ENCODE data around the gene SLC36A4.

Gene SLC36A4

DNA sequence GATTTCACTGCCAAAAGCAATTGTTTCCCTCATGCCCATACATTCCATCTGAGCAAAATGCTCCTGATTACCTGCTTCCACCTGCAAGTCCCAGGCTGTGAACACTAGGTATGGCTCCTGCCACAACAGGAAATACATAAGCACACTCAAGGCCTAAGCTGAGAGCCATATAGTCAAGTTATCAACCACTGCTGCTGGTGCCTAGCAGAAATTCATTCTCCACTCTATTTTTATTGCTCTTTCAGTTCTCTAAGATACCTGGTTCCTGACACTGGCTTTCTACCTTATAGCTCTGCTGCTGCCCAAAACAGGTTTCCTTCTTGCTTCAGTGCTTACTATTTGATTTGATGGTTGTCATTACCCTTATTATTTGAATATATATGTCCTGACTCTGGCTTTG, 31.6 kb downstream of the SLC36A4 start:
- Histone ChIP-seq H3K9ac (ENCODE audit: low read depth in 1 of 2, low read length in 2 of 2) (no peak overlapping the region), H3K36me3 (ENCODE audit: control insufficient read depth in 1 of 2, insufficient read depth in 2 of 2, low read length in 2 of 2) (no peaks in the 10 kb centered on the region), H3K27ac (ENCODE audit: low read depth, low read length) (no peak overlapping the region), H3K9me3 (ENCODE audit: control insufficient read depth in 1 of 2, low read length in 2 of 2) (no peaks in the 10 kb centered on the region), H3K27me3 (ENCODE audit: control insufficient read depth in 1 of 2, insufficient read depth in 2 of 2, low read length in 2 of 2) (no peaks in the 10 kb centered on the region), H3K4me3 (ENCODE audit: low read depth in 1 of 2, low read length in 2 of 2) (no peak overlapping the region), H3K4me1 (ENCODE audit: control insufficient read depth in 1 of 2, insufficient read depth in 2 of 2, low read length in 2 of 2) (no peaks in the 10 kb centered on the region)

DNA sequence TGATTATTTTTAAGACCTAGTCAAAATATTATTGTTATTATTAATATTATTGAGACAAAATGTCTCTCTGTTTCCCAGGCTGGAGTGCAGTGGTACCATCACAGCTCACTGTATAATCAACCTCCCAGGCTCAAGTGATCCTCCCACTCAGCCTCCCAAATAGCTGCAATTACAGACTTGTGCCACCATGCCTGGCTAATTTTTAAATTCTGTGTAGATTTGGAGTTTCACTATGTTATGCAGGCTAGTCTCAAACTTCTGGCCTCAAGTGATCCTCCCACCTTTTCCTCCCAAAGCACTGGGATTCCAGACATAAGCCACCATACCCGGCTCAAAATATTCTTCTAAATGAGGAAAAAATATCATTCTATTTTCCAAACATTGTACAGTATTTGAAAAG, 37.0 kb downstream of the SLC36A4 start:
- no peaks in the 10 kb centered on the region for H3K27me3 ChIP-seq (ENCODE audit: control insufficient read depth in 1 of 2, insufficient read depth in 2 of 2, low read length in 2 of 2)
- no peak overlapping the region for H3K9ac ChIP-seq (ENCODE audit: low read depth in 1 of 2, low read length in 2 of 2)
- no peak overlapping the region for H3K4me3 ChIP-seq (ENCODE audit: low read depth in 1 of 2, low read length in 2 of 2)
- H3K9me3 ChIP-seq (ENCODE audit: control insufficient read depth in 1 of 2, low read length in 2 of 2) = no peaks in the 10 kb centered on the region
- no peaks in the 10 kb centered on the region for H3K4me1 ChIP-seq (ENCODE audit: control insufficient read depth in 1 of 2, insufficient read depth in 2 of 2, low read length in 2 of 2)
- H3K27ac ChIP-seq (ENCODE audit: low read depth, low read length) = no peak overlapping the region
- H3K36me3 ChIP-seq (ENCODE audit: control insufficient read depth in 1 of 2, insufficient read depth in 2 of 2, low read length in 2 of 2) = no peaks in the 10 kb centered on the region

DNA sequence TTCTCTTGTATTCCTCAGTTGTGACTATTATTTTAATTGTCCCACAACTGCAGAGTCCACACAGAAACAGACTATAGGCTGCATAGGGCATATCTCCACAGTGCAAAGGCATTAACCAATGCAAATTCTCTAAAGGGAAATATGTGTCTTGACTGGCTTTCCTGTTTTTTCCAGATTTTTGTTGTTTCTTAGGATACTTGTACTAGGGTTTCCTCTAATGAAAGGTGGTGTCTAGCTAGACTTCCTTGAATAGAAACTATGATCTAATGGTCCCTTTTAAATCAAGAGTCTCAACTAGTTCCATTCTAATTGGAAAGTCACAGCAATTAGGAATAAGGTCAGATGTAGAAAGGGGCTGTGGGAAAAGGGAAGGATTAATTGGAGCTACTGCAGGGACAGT, 37.6 kb downstream of the SLC36A4 start:
- no peaks in the 10 kb centered on the region for H3K9me3 ChIP-seq (ENCODE audit: control insufficient read depth in 1 of 2, low read length in 2 of 2)
- H3K27ac ChIP-seq (ENCODE audit: low read depth, low read length) = no peak overlapping the region
- no peaks in the 10 kb centered on the region for H3K36me3 ChIP-seq (ENCODE audit: control insufficient read depth in 1 of 2, insufficient read depth in 2 of 2, low read length in 2 of 2)

DNA sequence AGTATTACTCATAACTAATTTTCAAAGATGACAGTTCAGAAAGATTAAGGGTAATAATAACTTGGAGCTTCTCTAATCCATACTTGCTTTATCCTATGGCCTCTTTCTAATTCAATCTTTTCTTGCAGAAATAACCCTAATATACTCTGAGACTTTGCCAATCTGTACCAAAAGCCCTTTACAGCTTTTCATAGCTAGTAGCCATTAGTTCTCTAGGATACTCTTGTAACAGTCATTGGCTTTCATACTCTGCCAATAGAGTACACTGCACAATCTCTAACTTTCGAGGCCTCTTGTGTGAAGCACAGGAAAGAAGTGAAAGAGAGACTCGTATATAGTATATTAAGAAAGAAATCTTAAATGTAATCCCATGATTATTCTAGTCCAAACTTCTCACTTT, 38.1 kb downstream of the SLC36A4 start:
- no peaks in the 10 kb centered on the region for H3K27me3 ChIP-seq (ENCODE audit: control insufficient read depth in 1 of 2, insufficient read depth in 2 of 2, low read length in 2 of 2)
- no peak overlapping the region for H3K27ac ChIP-seq (ENCODE audit: low read depth, low read length)
- H3K36me3 ChIP-seq (ENCODE audit: control insufficient read depth in 1 of 2, insufficient read depth in 2 of 2, low read length in 2 of 2) = no peaks in the 10 kb centered on the region
- no peaks in the 10 kb centered on the region for H3K9me3 ChIP-seq (ENCODE audit: control insufficient read depth in 1 of 2, low read length in 2 of 2)
- H3K4me3 ChIP-seq (ENCODE audit: low read depth in 1 of 2, low read length in 2 of 2) = no peak overlapping the region
- no peak overlapping the region for H3K9ac ChIP-seq (ENCODE audit: low read depth in 1 of 2, low read length in 2 of 2)
- H3K4me1 ChIP-seq (ENCODE audit: control insufficient read depth in 1 of 2, insufficient read depth in 2 of 2, low read length in 2 of 2) = no peaks in the 10 kb centered on the region

More for the DNA sequence above, 37.6 kb downstream of the SLC36A4 start:
- Histone ChIP-seq H3K27me3 (ENCODE audit: control insufficient read depth in 1 of 2, insufficient read depth in 2 of 2, low read length in 2 of 2) (no peaks in the 10 kb centered on the region), H3K4me1 (ENCODE audit: control insufficient read depth in 1 of 2, insufficient read depth in 2 of 2, low read length in 2 of 2) (no peaks in the 10 kb centered on the region), H3K9ac (ENCODE audit: low read depth in 1 of 2, low read length in 2 of 2) (no peak overlapping the region), H3K4me3 (ENCODE audit: low read depth in 1 of 2, low read length in 2 of 2) (no peak overlapping the region)

DNA sequence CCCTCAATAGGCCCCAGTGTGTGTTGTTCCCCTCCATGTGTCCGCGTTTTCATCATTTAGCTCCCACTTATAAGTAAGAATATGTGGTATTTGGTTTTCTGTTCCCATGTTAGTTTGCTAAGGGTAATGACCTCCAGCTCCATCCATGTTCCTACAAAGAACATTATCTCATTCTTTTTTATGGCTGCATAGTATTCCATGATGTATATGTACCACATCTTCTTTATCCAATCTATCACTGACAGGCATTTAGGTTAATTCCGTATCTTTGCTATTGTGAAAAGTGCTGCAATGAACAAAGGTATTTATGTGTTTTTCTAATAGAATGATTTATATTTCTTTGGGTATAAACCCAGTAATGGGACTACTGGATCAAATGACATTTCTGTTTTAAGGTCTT, 42.1 kb downstream of the SLC36A4 start:
- no peaks in the 10 kb centered on the region for H3K4me1 ChIP-seq (ENCODE audit: control insufficient read depth in 1 of 2, insufficient read depth in 2 of 2, low read length in 2 of 2)
- no peak overlapping the region for H3K27ac ChIP-seq (ENCODE audit: low read depth, low read length)
- no peak overlapping the region for H3K4me3 ChIP-seq (ENCODE audit: low read depth in 1 of 2, low read length in 2 of 2)
- no peaks in the 10 kb centered on the region for H3K36me3 ChIP-seq (ENCODE audit: control insufficient read depth in 1 of 2, insufficient read depth in 2 of 2, low read length in 2 of 2)
- no peaks in the 10 kb centered on the region for H3K9me3 ChIP-seq (ENCODE audit: control insufficient read depth in 1 of 2, low read length in 2 of 2)
- H3K9ac ChIP-seq (ENCODE audit: low read depth in 1 of 2, low read length in 2 of 2) = no peak overlapping the region
- no peaks in the 10 kb centered on the region for H3K27me3 ChIP-seq (ENCODE audit: control insufficient read depth in 1 of 2, insufficient read depth in 2 of 2, low read length in 2 of 2)

DNA sequence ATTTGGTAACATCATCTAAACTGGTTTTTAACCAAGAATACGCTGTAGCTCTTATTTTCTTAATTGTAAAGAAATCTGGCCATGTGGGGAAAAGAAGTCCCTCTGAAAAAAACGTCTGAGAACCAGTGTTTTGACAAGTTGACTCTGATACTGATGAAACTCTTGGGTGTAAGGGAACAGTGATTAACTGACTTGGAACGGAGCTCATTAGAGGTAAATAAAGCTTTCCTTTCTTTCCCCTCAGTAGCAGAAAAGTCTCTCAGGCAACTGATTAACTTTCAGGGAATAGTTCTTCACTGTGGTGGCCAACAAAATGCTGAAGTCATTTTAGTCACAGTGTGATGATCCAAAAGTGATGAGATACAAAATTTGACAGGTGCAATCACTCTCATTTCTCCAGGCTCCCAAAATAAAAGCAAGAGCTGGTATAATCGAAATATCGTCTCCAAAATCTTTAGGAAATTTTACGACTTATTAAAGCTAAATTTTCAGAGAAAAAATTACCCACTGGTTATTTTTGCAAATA, 52.3 kb downstream of the SLC36A4 start:
- H3K9ac ChIP-seq (ENCODE audit: low read depth in 1 of 2, low read length in 2 of 2) = no peak overlapping the region
- H3K36me3 ChIP-seq (ENCODE audit: control insufficient read depth in 1 of 2, insufficient read depth in 2 of 2, low read length in 2 of 2) = no peaks in the 10 kb centered on the region
- H3K27me3 ChIP-seq (ENCODE audit: control insufficient read depth in 1 of 2, insufficient read depth in 2 of 2, low read length in 2 of 2) = no peaks in the 10 kb centered on the region
- no peaks in the 10 kb centered on the region for H3K9me3 ChIP-seq (ENCODE audit: control insufficient read depth in 1 of 2, low read length in 2 of 2)
- H3K4me1 ChIP-seq (ENCODE audit: control insufficient read depth in 1 of 2, insufficient read depth in 2 of 2, low read length in 2 of 2) = no peaks in the 10 kb centered on the region
- no peak overlapping the region for H3K4me3 ChIP-seq (ENCODE audit: low read depth in 1 of 2, low read length in 2 of 2)
- no peak overlapping the region for H3K27ac ChIP-seq (ENCODE audit: low read depth, low read length)

DNA sequence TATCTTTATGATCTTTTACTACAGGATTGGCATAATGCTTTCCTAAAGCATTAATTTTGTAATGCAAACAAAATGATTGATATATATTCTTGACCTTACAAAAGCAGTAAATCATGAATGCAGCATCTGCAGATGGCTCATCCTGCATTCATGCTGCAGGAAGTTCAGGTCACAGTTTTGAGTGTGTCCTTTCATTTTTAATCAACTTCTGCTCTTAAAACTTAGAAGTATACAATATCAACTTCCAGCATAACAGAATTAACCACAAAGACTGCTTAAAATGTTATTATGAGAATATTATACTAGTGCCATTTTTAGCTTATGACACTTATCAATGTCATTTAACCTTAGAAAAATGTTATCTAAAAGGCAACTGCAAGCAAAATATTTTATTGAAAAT, 54.0 kb downstream of the SLC36A4 start:
- H3K27ac ChIP-seq (ENCODE audit: low read depth, low read length) = no peak overlapping the region
- H3K9ac ChIP-seq (ENCODE audit: low read depth in 1 of 2, low read length in 2 of 2) = no peak overlapping the region
- H3K4me3 ChIP-seq (ENCODE audit: low read depth in 1 of 2, low read length in 2 of 2) = no peak overlapping the region
- no peaks in the 10 kb centered on the region for H3K4me1 ChIP-seq (ENCODE audit: control insufficient read depth in 1 of 2, insufficient read depth in 2 of 2, low read length in 2 of 2)
- no peaks in the 10 kb centered on the region for H3K27me3 ChIP-seq (ENCODE audit: control insufficient read depth in 1 of 2, insufficient read depth in 2 of 2, low read length in 2 of 2)
- no peaks in the 10 kb centered on the region for H3K36me3 ChIP-seq (ENCODE audit: control insufficient read depth in 1 of 2, insufficient read depth in 2 of 2, low read length in 2 of 2)
- H3K9me3 ChIP-seq (ENCODE audit: control insufficient read depth in 1 of 2, low read length in 2 of 2) = no peaks in the 10 kb centered on the region

DNA sequence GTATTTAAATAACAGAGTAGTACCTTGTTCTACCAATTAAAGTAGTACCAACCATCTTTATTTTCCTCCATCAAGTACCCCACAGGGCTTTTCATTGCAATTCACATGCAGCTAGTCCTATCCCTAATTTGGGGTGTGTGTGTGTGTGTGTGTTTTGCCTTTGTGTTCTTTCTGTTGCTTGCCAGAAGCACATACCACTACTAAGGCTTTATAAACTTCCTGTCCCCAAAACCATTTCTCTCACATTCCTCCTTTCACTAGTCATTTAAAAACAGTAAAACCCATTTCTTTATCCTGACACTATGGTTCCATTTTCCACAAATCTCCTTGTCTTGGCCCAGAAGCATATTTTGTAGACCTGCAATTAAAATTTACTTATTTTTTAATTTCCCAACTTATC, 54.6 kb downstream of the SLC36A4 start:
- Histone ChIP-seq H3K9ac (ENCODE audit: low read depth in 1 of 2, low read length in 2 of 2) (no peak overlapping the region), H3K27ac (ENCODE audit: low read depth, low read length) (no peak overlapping the region), H3K4me3 (ENCODE audit: low read depth in 1 of 2, low read length in 2 of 2) (no peak overlapping the region), H3K36me3 (ENCODE audit: control insufficient read depth in 1 of 2, insufficient read depth in 2 of 2, low read length in 2 of 2) (no peaks in the 10 kb centered on the region), H3K9me3 (ENCODE audit: control insufficient read depth in 1 of 2, low read length in 2 of 2) (no peaks in the 10 kb centered on the region), H3K27me3 (ENCODE audit: control insufficient read depth in 1 of 2, insufficient read depth in 2 of 2, low read length in 2 of 2) (no peaks in the 10 kb centered on the region), H3K4me1 (ENCODE audit: control insufficient read depth in 1 of 2, insufficient read depth in 2 of 2, low read length in 2 of 2) (no peaks in the 10 kb centered on the region)

DNA sequence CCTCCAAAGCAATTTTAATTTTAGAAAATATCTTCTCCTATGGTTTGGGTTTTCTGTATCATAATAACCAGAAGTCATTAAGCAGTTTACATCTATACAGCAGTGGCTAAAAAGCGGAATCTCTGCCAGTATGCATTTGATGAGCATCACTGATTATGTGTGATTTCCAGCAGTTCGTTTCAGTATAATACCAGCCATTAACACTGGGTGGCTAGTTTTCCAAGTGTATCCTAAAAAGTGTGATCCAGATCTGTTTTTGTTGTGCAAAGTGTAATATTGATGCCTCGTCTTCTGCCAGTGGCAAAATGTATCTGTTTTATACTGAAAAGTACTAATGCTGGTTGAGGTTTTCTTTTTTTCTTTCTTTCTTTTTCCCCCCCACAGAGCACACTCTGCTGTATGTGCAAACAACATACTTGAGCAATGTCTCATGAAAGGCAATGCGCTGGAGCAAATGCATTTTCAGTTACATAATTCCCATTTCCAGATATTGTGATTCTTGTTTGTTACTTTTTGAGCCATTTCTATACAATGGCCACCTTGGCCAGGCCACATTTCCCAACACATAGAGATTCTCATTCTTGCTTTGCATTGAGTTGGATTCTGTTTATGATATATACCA, 64.2 kb downstream of the SLC36A4 start:
- H3K27ac ChIP-seq (ENCODE audit: low read depth, low read length) = no peak overlapping the region
- H3K9ac ChIP-seq (ENCODE audit: low read depth in 1 of 2, low read length in 2 of 2) = no peak overlapping the region
- no peaks in the 10 kb centered on the region for H3K36me3 ChIP-seq (ENCODE audit: control insufficient read depth in 1 of 2, insufficient read depth in 2 of 2, low read length in 2 of 2)
- no peaks in the 10 kb centered on the region for H3K9me3 ChIP-seq (ENCODE audit: control insufficient read depth in 1 of 2, low read length in 2 of 2)
- H3K4me1 ChIP-seq (ENCODE audit: control insufficient read depth in 1 of 2, insufficient read depth in 2 of 2, low read length in 2 of 2) = no peaks in the 10 kb centered on the region
- H3K27me3 ChIP-seq (ENCODE audit: control insufficient read depth in 1 of 2, insufficient read depth in 2 of 2, low read length in 2 of 2) = no peaks in the 10 kb centered on the region
- H3K4me3 ChIP-seq (ENCODE audit: low read depth in 1 of 2, low read length in 2 of 2) = no peak overlapping the region

DNA sequence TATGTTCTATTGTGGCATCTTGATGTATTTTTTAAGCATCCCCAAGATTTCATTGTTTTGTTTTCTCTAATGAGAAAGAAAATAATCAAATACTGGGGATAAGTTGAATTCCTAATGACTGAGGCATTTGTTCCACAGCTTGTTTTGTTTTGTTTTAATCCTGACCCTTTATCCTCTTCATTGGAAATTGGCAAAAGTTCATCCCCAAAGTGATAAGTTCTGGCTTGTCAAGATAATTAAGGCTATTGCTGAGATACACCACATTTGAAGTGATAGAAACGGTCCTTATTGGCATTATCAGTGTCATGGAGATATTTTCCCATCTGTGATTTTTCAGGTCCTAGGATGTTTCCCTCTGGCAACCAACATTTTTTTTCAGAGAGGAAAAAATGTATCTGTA, 65.0 kb downstream of the SLC36A4 start:
- Histone ChIP-seq H3K27me3 (ENCODE audit: control insufficient read depth in 1 of 2, insufficient read depth in 2 of 2, low read length in 2 of 2) (no peaks in the 10 kb centered on the region), H3K36me3 (ENCODE audit: control insufficient read depth in 1 of 2, insufficient read depth in 2 of 2, low read length in 2 of 2) (no peaks in the 10 kb centered on the region), H3K27ac (ENCODE audit: low read depth, low read length) (no peak overlapping the region), H3K9ac (ENCODE audit: low read depth in 1 of 2, low read length in 2 of 2) (no peak overlapping the region), H3K9me3 (ENCODE audit: control insufficient read depth in 1 of 2, low read length in 2 of 2) (no peaks in the 10 kb centered on the region), H3K4me3 (ENCODE audit: low read depth in 1 of 2, low read length in 2 of 2) (no peak overlapping the region), H3K4me1 (ENCODE audit: control insufficient read depth in 1 of 2, insufficient read depth in 2 of 2, low read length in 2 of 2) (no peaks in the 10 kb centered on the region)

DNA sequence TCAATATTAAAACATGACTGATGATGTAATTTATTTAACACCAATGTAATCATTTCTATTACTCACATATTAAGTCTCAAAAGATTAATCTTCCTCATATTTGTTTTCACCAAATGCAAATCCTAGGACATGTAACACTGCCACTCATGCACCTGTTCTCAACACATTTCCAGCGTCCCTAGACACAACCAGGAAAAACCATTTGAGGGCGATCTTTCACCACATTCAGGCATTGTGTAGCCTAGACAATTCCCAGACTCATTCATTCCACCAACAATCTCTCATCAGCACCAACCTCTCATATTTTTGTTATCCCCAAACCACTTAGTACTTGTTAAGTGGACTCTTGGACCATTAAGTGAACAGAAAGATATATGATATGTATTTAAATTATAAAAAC, 66.1 kb downstream of the SLC36A4 start:
- Histone ChIP-seq H3K4me3 (ENCODE audit: low read depth in 1 of 2, low read length in 2 of 2) (no peak overlapping the region), H3K27ac (ENCODE audit: low read depth, low read length) (no peak overlapping the region), H3K9me3 (ENCODE audit: control insufficient read depth in 1 of 2, low read length in 2 of 2) (no peaks in the 10 kb centered on the region)

More for the DNA sequence above, 66.1 kb downstream of the SLC36A4 start:
- Histone ChIP-seq H3K9ac (ENCODE audit: low read depth in 1 of 2, low read length in 2 of 2) (no peak overlapping the region), H3K27me3 (ENCODE audit: control insufficient read depth in 1 of 2, insufficient read depth in 2 of 2, low read length in 2 of 2) (peaks cover 0 to under 1% of the 10 kb centered on the region in 2 donors), H3K4me1 (ENCODE audit: control insufficient read depth in 1 of 2, insufficient read depth in 2 of 2, low read length in 2 of 2) (no peaks in the 10 kb centered on the region), H3K36me3 (ENCODE audit: control insufficient read depth in 1 of 2, insufficient read depth in 2 of 2, low read length in 2 of 2) (no peaks in the 10 kb centered on the region)

Measured in duodenal mucosa (tissue), 2 donors.